Endodermal cell (in vitro differentiated cells): ENCODE measurements around the gene PON1. TPM values are rescaled to one million over a fixed set of nuclear protein-coding genes. Genes with fewer than 3 reads are reported as not detected.
A peak's percentile ranks its signal among the peaks of the same experiment; 100 is the strongest.

Experiments used
- DNase-seq: peaks from one replicate; pipeline ENCODE4 v3.0.0-alpha.2; 2017
- H3K27ac ChIP-seq: 2 replicates; pipeline ENCODE4 v1.5.1; 2013; ENCODE audit warnings: mild to moderate bottlenecking, low read depth, low read length, moderate library complexity
- H3K27me3 ChIP-seq: 2 replicates; pipeline ENCODE4 v1.6.1; 2013; ENCODE audit warnings: mild to moderate bottlenecking, low read length, moderate library complexity; ENCODE audit not compliant: insufficient read depth, control insufficient read depth, poor library complexity, severe bottlenecking
- H3K36me3 ChIP-seq: 2 replicates; pipeline ENCODE4 v1.7.0; 2013; ENCODE audit warnings: mild to moderate bottlenecking, low read length, moderate library complexity; ENCODE audit not compliant: control insufficient read depth, insufficient read depth
- H3K4me1 ChIP-seq: one replicate; pipeline ENCODE4 v1.7.0; 2013; ENCODE audit warnings: low read length; ENCODE audit not compliant: control insufficient read depth, insufficient read depth
- H3K4me3 ChIP-seq: 2 replicates; pipeline ENCODE4 v1.5.1; 2013; ENCODE audit warnings: mild to moderate bottlenecking, low read length, moderate library complexity
- H3K9ac ChIP-seq: 2 replicates; pipeline ENCODE4 v1.6.1; 2013; ENCODE audit warnings: mild to moderate bottlenecking, low read length, moderate library complexity; ENCODE audit not compliant: poor library complexity, severe bottlenecking; ENCODE audit errors: extremely low read depth
- H3K9me3 ChIP-seq: 2 replicates; pipeline ENCODE4 v1.6.1; 2013; ENCODE audit warnings: mild to moderate bottlenecking, low read length, moderate library complexity; ENCODE audit not compliant: control insufficient read depth
- H3K27ac Mint-ChIP-seq: 2 replicates; pipeline ENCODE4 v1.8.0; 2020; ENCODE audit warnings: mixed read lengths
- H3K27me3 Mint-ChIP-seq: 2 replicates; pipeline ENCODE4 v1.8.0; 2021; ENCODE audit warnings: mild to moderate bottlenecking, mixed read lengths; ENCODE audit not compliant: insufficient read depth
- H3K36me3 Mint-ChIP-seq: 2 replicates; pipeline ENCODE4 v1.8.0; 2020; ENCODE audit warnings: low read depth, mixed read lengths
- H3K4me1 Mint-ChIP-seq: 2 replicates; pipeline ENCODE4 v1.8.0; 2020; ENCODE audit warnings: mixed read lengths
- H3K4me3 Mint-ChIP-seq: 2 replicates; pipeline ENCODE4 v1.8.0; 2020; ENCODE audit warnings: mild to moderate bottlenecking, moderate library complexity, mixed read lengths
- H3K9me3 Mint-ChIP-seq: 2 replicates; pipeline ENCODE4 v1.8.0; 2020; ENCODE audit warnings: mild to moderate bottlenecking, mixed read lengths
- WGBS, 2 experiments: methylation state at CpG; one replicate each; pipeline versions ENCODE4 v1.1.5 to v1.1.7; 2013; ENCODE audit warnings: missing lambda C conversion rate in 2 of 2, mixed read lengths in 1 of 2; ENCODE audit not compliant: insufficient coverage in 1 of 2, insufficient read length in 1 of 2; 5-methylcytosine and 5-hydroxymethylcytosine counted together
- total RNA-seq, 2 donors: library from RNA; stranded (reverse); fragmentation: NEBNext Ultra II Directional in 1 of 2; extraction: Animal tissue kit (Norgen Biotek cat#: 25700) in 1 of 2; gene quantifications; 2 replicates in 1 of 2; 3 replicates in 1 of 2; pipeline ENCODE4 v1.2.1, GENCODE V29; 2021
- TF ChIP-seq, protein P1 (sequence below): fragments of 200-600 bp; sonication (generic); conservative IDR thresholded peaks from 2 replicates; pipeline ENCODE4 v1.5.0; 2021; ENCODE audit warnings: antibody characterized with exemption, mild to moderate bottlenecking

Gene PON1
- total RNA-seq, 2 donors from 2014 or later, result 0.48 TPM; not detected in 1

GRCh38 chr7:95367606-95368005 is 43.3 kb upstream of the PON1 start:
- Mint-ChIP-seq H3K27me3 (no peaks in the 10 kb centered on the region), H3K9me3 (no peaks in the 10 kb centered on the region), H3K27ac (no peak overlapping the region), H3K4me3 (no peak overlapping the region), H3K36me3 (no peaks in the 10 kb centered on the region), H3K4me1 (no peaks in the 10 kb centered on the region)
- no peak for DNase-seq
- no peak overlapping the region for H3K4me3 ChIP-seq
- H3K36me3 ChIP-seq, result no peaks in the 10 kb centered on the region
- no peaks in the 10 kb centered on the region for H3K4me1 ChIP-seq
- TF ChIP-seq, protein P1, sequence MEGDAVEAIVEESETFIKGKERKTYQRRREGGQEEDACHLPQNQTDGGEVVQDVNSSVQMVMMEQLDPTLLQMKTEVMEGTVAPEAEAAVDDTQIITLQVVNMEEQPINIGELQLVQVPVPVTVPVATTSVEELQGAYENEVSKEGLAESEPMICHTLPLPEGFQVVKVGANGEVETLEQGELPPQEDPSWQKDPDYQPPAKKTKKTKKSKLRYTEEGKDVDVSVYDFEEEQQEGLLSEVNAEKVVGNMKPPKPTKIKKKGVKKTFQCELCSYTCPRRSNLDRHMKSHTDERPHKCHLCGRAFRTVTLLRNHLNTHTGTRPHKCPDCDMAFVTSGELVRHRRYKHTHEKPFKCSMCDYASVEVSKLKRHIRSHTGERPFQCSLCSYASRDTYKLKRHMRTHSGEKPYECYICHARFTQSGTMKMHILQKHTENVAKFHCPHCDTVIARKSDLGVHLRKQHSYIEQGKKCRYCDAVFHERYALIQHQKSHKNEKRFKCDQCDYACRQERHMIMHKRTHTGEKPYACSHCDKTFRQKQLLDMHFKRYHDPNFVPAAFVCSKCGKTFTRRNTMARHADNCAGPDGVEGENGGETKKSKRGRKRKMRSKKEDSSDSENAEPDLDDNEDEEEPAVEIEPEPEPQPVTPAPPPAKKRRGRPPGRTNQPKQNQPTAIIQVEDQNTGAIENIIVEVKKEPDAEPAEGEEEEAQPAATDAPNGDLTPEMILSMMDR, result no peak
- no peaks in the 10 kb centered on the region for H3K9me3 ChIP-seq
- WGBS, 2 experiments, result 100% methylated on average over 1 of the region's 1 CpG
- H3K9ac ChIP-seq, result no peak overlapping the region
- no peak overlapping the region for H3K27ac ChIP-seq
- no peaks in the 10 kb centered on the region for H3K27me3 ChIP-seq

DNA sequence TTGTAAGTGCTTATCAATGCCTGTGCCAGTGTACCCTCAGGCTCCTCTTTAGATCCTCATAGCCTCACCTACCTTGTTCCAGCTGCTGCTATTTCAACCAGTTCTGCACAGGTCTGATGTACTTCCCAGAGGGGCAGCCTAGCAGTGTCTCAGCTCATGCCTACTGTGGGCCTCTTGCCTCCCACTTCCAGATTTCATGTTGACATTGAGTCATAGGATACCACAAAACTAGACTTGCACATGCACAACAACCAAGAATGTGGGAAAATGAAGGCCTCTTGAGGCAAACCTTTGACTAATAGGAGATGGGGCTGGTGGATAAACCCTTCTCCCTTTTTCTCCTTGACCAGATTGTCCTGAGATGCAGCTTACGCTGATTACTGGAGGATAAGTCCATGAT is 40.8 kb upstream of the PON1 start:
- Histone ChIP-seq H3K36me3 (no peaks in the 10 kb centered on the region), H3K27ac (no peak overlapping the region), H3K27me3 (no peaks in the 10 kb centered on the region), H3K9me3 (no peaks in the 10 kb centered on the region), H3K9ac (no peak overlapping the region), H3K4me1 (no peaks in the 10 kb centered on the region), H3K4me3 (no peak overlapping the region)
- Mint-ChIP-seq H3K27me3 (no peaks in the 10 kb centered on the region), H3K4me3 (no peak overlapping the region), H3K4me1 (no peaks in the 10 kb centered on the region), H3K9me3 (no peaks in the 10 kb centered on the region), H3K27ac (no peak overlapping the region), H3K36me3 (no peaks in the 10 kb centered on the region)
- WGBS, 2 experiments, result 96 to 100% methylated on average over 1 of the region's 1 CpG
- no peak for DNase-seq
- TF ChIP-seq, protein P1, result no peak

GRCh38 chr7:95357623-95358022 is 33.3 kb upstream of the PON1 start:
- 62 to 76% methylated on average over 3 of the region's 3 CpGs for WGBS, 2 experiments
- Mint-ChIP-seq H3K27me3 (no peaks in the 10 kb centered on the region), H3K27ac (peak overlapping the region; percentile 11), H3K4me3 (no peak overlapping the region), H3K36me3 (no peaks in the 10 kb centered on the region), H3K4me1 (no peaks in the 10 kb centered on the region), H3K9me3 (peaks cover 7% of the 10 kb centered on the region)
- Histone ChIP-seq H3K27me3 (no peaks in the 10 kb centered on the region), H3K4me1 (no peaks in the 10 kb centered on the region), H3K36me3 (no peaks in the 10 kb centered on the region), H3K27ac (no peak overlapping the region), H3K9me3 (no peaks in the 10 kb centered on the region), H3K9ac (no peak overlapping the region), H3K4me3 (no peak overlapping the region)
- no peak for DNase-seq
- TF ChIP-seq, protein P1, result peak; percentile 42
